Hippocampal formation (tissue), 2 donors: Measurements from ENCODE around the gene ITK.

Experiments
- DNase-seq, 2 donors: peaks; one replicate each; lab custom pipeline; 2025; lab: John Stamatoyannopoulos, UW

Gene ITK

GRCh38 chr5:157247267-157247666, 66.6 kb downstream of the ITK start:
- no peak for DNase-seq

GRCh38 chr5:157248821-157249470, 68.3 kb downstream of the ITK start:
- DNase-seq: no peak

GRCh38 chr5:157252711-157253465, 72.2 kb downstream of the ITK start:
- no peak for DNase-seq

GRCh38 chr5:157253547-157253946, 72.9 kb downstream of the ITK start:
- DNase-seq: peak; percentile 55 to 63

GRCh38 chr5:157258450-157258849, 77.8 kb downstream of the ITK start:
- no peak for DNase-seq

- DNase-seq: no peak
These were observed 79.1 kb downstream of the ITK start for GRCh38 chr5:157259699-157260098.

- DNase-seq: no peak
These were observed 83.0 kb downstream of the ITK start for GRCh38 chr5:157263496-157264090.

- peak; percentile 49 to 55 for DNase-seq
These were observed 85.2 kb downstream of the ITK start, which contains the start of gene CYFIP2 for GRCh38 chr5:157265714-157266285. Gene CYFIP2, plus strand, starts transcription at chr5:157266123. Its CDS starts 19,239 bp downstream, at chr5:157285362.

GRCh38 chr5:157266286-157267007, 85.8 kb downstream of the ITK start:
- no peak for DNase-seq

- DNase-seq: no peak
These were observed 86.4 kb downstream of the ITK start for GRCh38 chr5:157267025-157267424.

- peak in 1 of 2 donors; percentile 44 for DNase-seq
These were observed 87.3 kb downstream of the ITK start for GRCh38 chr5:157267761-157268480.

GRCh38 chr5:157269165-157269671, 88.6 kb downstream of the ITK start:
- no peak for DNase-seq

GRCh38 chr5:157269761-157270272, 89.2 kb downstream of the ITK start:
- DNase-seq: no peak

GRCh38 chr5:157270771-157271170, 90.1 kb downstream of the ITK start:
- DNase-seq: no peak

GRCh38 chr5:157271740-157272271, 91.2 kb downstream of the ITK start:
- no peak for DNase-seq

GRCh38 chr5:157273131-157273556, 92.5 kb downstream of the ITK start:
- DNase-seq: no peak

GRCh38 chr5:157275403-157275802, 94.8 kb downstream of the ITK start:
- no peak for DNase-seq

GRCh38 chr5:157278319-157279037, 97.8 kb downstream of the ITK start:
- no peak for DNase-seq

- DNase-seq: no peak
These were observed 99.1 kb downstream of the ITK start for GRCh38 chr5:157279605-157280239.
